HepG2 (cell line): ENCODE data around the gene MBL2. TPM values are rescaled to one million over a fixed set of nuclear protein-coding genes. Genes with fewer than 3 reads are reported as not detected.
A peak's percentile ranks its signal among the peaks of the same experiment; 100 is the strongest.

Source experiments
- ARID3A ChIP-seq: IDR thresholded peaks from 2 replicates; pipeline ENCODE4 v1.6.1; 2012; ENCODE audit warnings: low read depth, low read length, improper control_type of control experiment
- DPF2 ChIP-seq: sonication (generic); formaldehyde crosslinking; IDR thresholded peaks from 2 replicates; pipeline ENCODE4 v1.4.0; 2020; ENCODE audit warnings: mild to moderate bottlenecking, low read depth, missing genetic modification reagents, borderline replicate concordance
- FOSL2 ChIP-seq: sonication (generic); formaldehyde crosslinking; IDR thresholded peaks from 2 replicates; pipeline ENCODE4 v1.4.0; 2020; ENCODE audit warnings: missing genetic modification reagents
- FOXP1 ChIP-seq, 2 experiments: fragments of 450-650 bp in 1 of 2; IDR thresholded peaks; 2 replicates each; pipeline ENCODE4 v1.6.1; 2017 to 2018; ENCODE audit warnings: antibody characterized with exemption in 1 of 2
- FOXP4 ChIP-seq: sonication (generic); formaldehyde crosslinking; IDR thresholded peaks from 2 replicates; pipeline ENCODE4 v1.4.0; 2020; ENCODE audit warnings: missing genetic modification reagents
- HOMEZ ChIP-seq: IDR thresholded peaks from 2 replicates; pipeline ENCODE4 v1.6.1; 2016; ENCODE audit warnings: low read depth
- KLF6 ChIP-seq: IDR thresholded peaks from 2 replicates; pipeline ENCODE4 v1.8.0; 2016; ENCODE audit warnings: missing biosample characterization, missing genetic modification reagents
- MLX ChIP-seq: IDR thresholded peaks from 2 replicates; pipeline ENCODE4 v1.6.1; 2016
- RERE ChIP-seq: IDR thresholded peaks from 2 replicates; pipeline ENCODE4 v1.6.1; 2016; ENCODE audit warnings: low read depth, missing genetic modification reagents, missing compliant biosample characterization
- SIX4 ChIP-seq: sonication (generic); formaldehyde crosslinking; IDR thresholded peaks from 2 replicates; pipeline ENCODE4 v1.4.0; 2020; ENCODE audit warnings: missing genetic modification reagents
- TCF7 ChIP-seq: sonication (generic); IDR thresholded peaks from 2 replicates; pipeline ENCODE4 v1.6.1; 2016; ENCODE audit warnings: antibody characterized with exemption, low read depth
- ZFY ChIP-seq: sonication (generic); formaldehyde crosslinking; IDR thresholded peaks from 2 replicates; pipeline ENCODE4 v1.4.0; 2020; ENCODE audit warnings: missing genetic modification reagents
- ZNF136 ChIP-seq: sonication (generic); formaldehyde crosslinking; IDR thresholded peaks from 2 replicates; pipeline ENCODE4 v1.8.1; 2022; ENCODE audit warnings: low read depth, mild to moderate bottlenecking, moderate library complexity, missing genetic modification reagents
- ZNF280B ChIP-seq: sonication (generic); formaldehyde crosslinking; IDR thresholded peaks from 2 replicates; pipeline ENCODE4 v1.5.0; 2020; ENCODE audit warnings: missing genetic modification reagents, mild to moderate bottlenecking, borderline replicate concordance
- ZSCAN29 ChIP-seq: sonication (generic); formaldehyde crosslinking; conservative IDR thresholded peaks from 2 replicates; pipeline ENCODE4 v1.4.0; 2020; ENCODE audit warnings: mild to moderate bottlenecking, missing genetic modification reagents
- polyA plus RNA-seq, 8 experiments: library from polyadenylated mRNA; depleted of rRNA in 3 of 8; stranded (reverse) in 7 of 8; unstranded in 1 of 8; fragments of >200 nt; fragmentation: Illumina TruSeq in 4 of 8; extraction: Trizol in 4 of 8; gene quantifications; 2 replicates each; pipeline versions ENCODE4 v1.2.1 to v1.2.3, GENCODE V29; 2011 to 2016; ENCODE audit warnings: low read depth in 4 of 8, missing spikeins in 1 of 8, mixed read lengths in 1 of 8; ENCODE audit not compliant: insufficient read depth in 1 of 8
- total RNA-seq, 5 experiments: library from RNA; depleted of rRNA; stranded (reverse); fragments of >200 nt; fragmentation: Illumina TruSeq; extraction: Trizol; gene quantifications; 2 replicates each; pipeline ENCODE4 v1.2.3, GENCODE V29; 2016; ENCODE audit warnings: low read depth in 1 of 5

MBL2 gene
- total and polyA plus RNA-seq, 2 of the 13 experiments (the other 11 are each of a cell fraction or from before 2014, with no cell fraction given), result 9.6 to 16.2 TPM

- TF ChIP-seq ARID3A (peak; percentile 53; the same call in 1 of the 2 replicates), HOMEZ (peak; percentile 70; the same call in 1 of the 2 replicates), KLF6 (CRISPR knock-in tag) (0 out of 2 replicates have a peak, but pooled peaks have one; percentile 28), FOSL2 (CRISPR knock-in tag) (peak; percentile 99), FOXP4 (peak; percentile 66), ZSCAN29 (CRISPR knock-in tag) (no peak), DPF2 (CRISPR knock-in tag) (peak; percentile 48; the same call in 1 of the 2 replicates), SIX4 (peak; percentile 59; the same call in 1 of the 2 replicates), FOXP1 (IDR thresholded peaks at IDR 0.05) (no peak), FOXP1 (CRISPR knock-in tag; IDR thresholded peaks at IDR 0.05) (peak; percentile 66; the same call in 1 of the 2 replicates), ZFY (CRISPR knock-in tag) (0 out of 2 replicates have a peak, but pooled peaks have one; percentile 38), RERE (peak; percentile 67; the same call in 1 of the 2 replicates), MLX (CRISPR knock-in tag) (peak; percentile 80), TCF7 (peak; percentile 61), ZNF136 (CRISPR knock-in tag) (0 out of 2 replicates have a peak, but pooled peaks have one; percentile 36), ZNF280B (CRISPR knock-in tag) (no peak)
Observed at GRCh38 chr10:52755297-52756062, 17.1 kb downstream of the MBL2 start (continued).
